GM18951 (cell line): ENCODE data around the gene RYR3.

Source experiments
- POLR2A ChIP-seq: IDR thresholded peaks from 4 replicates; pipeline ENCODE4 v1.6.1; 2011; ENCODE audit warnings: mild to moderate bottlenecking; ENCODE audit not compliant: insufficient read length, insufficient read depth; ENCODE audit errors: extremely low read depth
- in situ Hi-C: fragments of 300-500 bp; cut with MboI; formaldehyde crosslinking; loops from one replicate; pipeline ENCODE4 v1.12.0; 2022; ENCODE audit warnings: low sequenced_read_pairs, mixed read lengths, inconsistent platforms; ENCODE audit not compliant: unreplicated experiment

RYR3 gene

DNA sequence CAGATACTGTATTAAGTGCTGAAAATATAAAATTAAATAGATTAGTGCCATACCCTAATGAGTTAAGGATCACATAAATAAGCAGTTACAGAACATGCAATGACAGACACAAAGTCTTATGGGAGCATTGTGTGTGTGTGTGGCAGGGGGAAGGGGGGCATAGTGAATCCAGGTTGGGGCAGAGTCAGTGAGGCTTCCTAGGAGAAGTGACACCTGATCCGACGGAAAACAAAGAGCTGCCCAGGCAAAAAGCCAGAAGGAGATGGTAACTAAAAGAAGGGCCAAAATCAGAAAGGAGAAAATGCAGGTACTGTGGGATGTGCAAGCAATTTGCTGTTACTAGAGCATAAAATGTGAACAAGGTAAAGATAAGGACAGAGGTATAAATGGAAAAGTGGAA, 577.4 kb downstream of the RYR3 start:
- in situ Hi-C loops = no loop called here
- no peak for TF ChIP-seq POLR2A

DNA sequence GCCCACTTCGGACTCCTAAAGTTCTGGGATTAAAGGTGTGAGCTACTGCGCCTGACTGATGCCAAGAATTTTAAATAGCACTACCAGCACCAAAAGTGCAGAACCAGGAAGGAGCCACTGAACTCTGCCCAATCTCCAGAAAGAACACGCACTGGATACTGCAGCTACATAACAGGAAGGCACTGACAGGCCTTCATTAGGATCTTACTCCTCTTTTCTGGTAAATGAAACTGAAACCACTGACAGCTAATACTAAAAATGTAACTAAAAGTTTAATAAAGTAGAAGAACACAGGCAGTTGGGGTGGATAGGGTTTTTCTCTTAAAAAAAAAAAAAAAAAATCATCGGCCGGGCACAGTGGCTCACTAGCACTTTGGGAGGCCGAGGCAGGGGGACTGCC, 583.4 kb downstream of the RYR3 start:
- no peak for TF ChIP-seq POLR2A
- in situ Hi-C loops = no loop called here

DNA sequence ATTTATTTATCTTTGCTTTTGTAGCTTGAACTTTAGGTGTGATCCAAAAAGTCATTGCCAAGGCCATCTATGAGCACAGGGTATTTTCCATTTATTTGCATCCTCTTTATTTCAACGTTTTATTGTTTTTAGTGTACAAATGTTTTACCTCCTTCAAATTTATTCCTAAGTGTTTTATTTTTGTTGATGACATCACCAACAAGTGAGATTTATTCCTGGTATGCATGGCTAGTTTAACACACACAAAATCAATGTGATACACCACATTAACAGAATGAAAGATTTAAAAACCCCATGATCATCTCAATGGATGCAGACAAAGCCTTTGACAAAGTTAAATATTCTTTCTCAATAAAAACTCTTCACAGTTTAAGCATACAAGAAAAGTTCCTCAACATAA, 591.3 kb downstream of the RYR3 start:
- in situ Hi-C loops = no loop called here
- no peak for TF ChIP-seq POLR2A

DNA sequence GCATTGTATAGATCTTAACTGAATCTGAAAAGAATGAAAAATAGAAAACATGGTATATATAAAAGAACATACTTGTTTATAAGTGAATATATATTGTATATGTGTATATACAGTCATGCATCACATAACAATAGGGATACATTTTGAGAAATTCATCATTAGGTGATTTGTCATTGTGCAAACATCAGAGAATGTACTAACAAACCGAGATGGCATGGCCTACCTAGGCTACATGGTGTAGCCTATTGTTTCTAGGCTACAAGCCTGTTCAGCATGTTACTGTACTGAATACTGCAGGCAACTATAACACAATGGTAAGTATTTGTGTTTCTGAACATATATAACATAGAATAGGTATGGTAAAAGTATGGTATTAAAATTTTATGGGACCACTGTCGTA, 592.9 kb downstream of the RYR3 start:
- in situ Hi-C loops = no loop called here

DNA sequence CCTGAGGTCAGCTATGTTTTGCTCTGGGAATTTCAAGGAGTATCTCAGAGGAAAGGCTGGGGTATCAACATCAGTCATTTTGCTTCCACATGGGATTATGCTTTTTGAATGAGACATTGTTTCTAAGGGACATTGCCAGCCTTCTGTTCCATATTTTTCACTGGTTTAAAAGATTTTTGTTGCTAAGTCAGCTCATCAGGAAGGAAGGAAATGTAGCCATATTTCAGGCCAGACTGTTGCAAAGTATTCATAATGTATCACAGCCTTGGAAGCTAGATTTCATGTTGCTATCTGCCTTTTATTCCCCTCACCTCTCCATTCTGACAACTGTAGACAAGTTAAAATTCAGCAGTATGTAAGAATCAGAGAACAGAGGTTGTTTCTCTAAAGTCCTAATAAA, 596.6 kb downstream of the RYR3 start:
- no peak for TF ChIP-seq POLR2A
- in situ Hi-C loops = no loop called here

More for the DNA sequence above, 592.9 kb downstream of the RYR3 start:
- TF ChIP-seq POLR2A = no peak

DNA sequence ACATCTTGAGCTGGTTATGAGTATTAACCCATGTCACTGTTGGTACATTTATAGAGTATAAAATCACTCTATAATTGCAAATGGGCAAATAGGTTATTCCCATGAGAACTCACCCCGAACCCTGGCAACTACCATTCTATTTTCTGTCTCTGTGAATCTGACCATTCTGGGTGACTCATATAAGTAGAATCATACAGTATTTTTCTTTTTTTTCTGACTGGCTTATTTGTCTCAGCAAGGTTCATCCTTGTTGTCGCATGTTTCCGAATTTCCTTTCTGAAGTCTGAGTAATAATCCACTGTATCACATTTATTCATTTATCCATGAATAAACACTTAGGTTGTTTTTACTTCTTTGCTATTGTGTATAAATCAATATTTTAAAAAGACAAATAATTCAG, 597.6 kb downstream of the RYR3 start:
- in situ Hi-C loops = no loop called here
- TF ChIP-seq POLR2A = no peak

DNA sequence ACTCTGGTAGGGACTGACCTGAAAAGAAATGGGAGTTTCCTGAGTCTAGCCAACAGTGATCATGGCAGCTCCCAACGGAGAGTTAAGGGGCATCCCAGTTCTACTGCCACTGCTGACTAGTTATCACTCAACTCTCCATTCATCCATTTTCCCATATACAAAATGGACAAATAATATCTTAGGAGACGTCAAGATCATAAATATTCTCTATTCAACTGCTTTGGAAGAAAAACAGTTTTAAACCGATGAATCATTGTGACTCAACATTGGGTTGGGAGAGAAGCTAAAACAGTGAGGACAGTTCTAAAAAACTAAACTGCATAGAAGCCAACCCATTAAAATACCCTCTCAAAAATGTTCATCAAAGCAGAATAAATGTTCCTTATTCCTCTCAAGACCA, 600.0 kb downstream of the RYR3 start:
- in situ Hi-C loops = no loop called here
- no peak for TF ChIP-seq POLR2A

DNA sequence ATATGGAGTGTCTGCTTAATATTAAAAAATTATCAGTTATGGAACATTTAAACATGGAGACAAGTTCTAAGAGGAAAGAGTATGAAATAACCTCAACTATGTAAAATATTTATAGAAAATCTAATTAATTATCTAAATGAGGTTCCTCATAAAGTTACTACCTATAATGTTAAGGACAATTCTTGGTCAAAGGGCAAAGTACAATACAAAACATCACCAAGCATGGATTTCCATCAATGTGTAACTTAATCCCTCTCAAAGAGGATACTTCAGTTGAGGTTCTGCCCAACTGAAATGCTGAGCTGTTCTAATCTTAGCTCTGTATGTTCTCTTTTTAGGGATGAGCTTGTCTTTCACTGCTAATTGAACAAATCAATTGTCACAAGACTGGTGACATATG, 601.6 kb downstream of the RYR3 start:
- in situ Hi-C loops = no loop called here

DNA sequence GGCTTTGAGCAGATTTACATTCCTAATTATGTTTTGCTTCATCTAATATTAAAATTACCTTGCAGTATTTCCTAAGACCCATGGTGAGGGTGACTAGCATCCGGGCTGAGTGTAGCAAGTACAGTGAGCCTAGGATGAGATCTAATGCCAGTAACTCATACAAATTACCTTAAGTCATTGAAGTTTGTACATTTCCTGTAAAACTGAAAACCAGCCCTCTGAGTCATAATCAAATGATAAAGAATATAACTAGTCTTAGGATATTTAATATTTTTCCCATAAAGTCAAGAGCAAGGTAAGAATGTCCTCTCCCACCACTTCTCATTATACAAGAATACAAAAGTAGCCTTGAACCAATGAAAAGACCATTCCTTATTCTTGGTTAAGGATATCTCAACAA, 602.7 kb downstream of the RYR3 start:
- no peak for TF ChIP-seq POLR2A
- in situ Hi-C loops = no loop called here

More for the DNA sequence above, 601.6 kb downstream of the RYR3 start:
- TF ChIP-seq POLR2A = no peak
